ENCODE measurements around the gene CELSR3. TPM values are rescaled to one million over a fixed set of nuclear protein-coding genes. Genes with fewer than 3 reads are reported as not detected.

CELSR3 gene
- total RNA-seq, 1 donor from 2014 or later: 1.1 TPM

- no peak for TF ChIP-seq CTCF (IDR thresholded peaks at IDR 0.05; ENCODE audit: insufficient read depth, low read length, severe bottlenecking)
- no peak overlapping the region for H3K4me3 ChIP-seq (ENCODE audit: low read depth, low read length)
- no peak for DNase-seq (ENCODE audit: low read depth)
- no peak for FAIRE-seq
- H3K36me3 ChIP-seq (ENCODE audit: control insufficient read depth, insufficient read depth, low read length): peaks cover 35% of the 10 kb centered on the region
- no peaks in the 10 kb centered on the region for H3K27me3 ChIP-seq (ENCODE audit: control insufficient read depth, insufficient read depth, low read length)
Measured at GRCh38 chr3:48696156-48696555, 33.5 kb upstream of the CELSR3 start.

- H3K4me3 ChIP-seq (ENCODE audit: low read depth, low read length): no peak overlapping the region
- TF ChIP-seq CTCF (IDR thresholded peaks at IDR 0.05; ENCODE audit: insufficient read depth, low read length, severe bottlenecking): no peak
- DNase-seq (ENCODE audit: low read depth) (peak; percentile 48), FAIRE-seq (no peak)
- no peaks in the 10 kb centered on the region for H3K27me3 ChIP-seq (ENCODE audit: control insufficient read depth, insufficient read depth, low read length)
- peaks cover 39% of the 10 kb centered on the region for H3K36me3 ChIP-seq (ENCODE audit: control insufficient read depth, insufficient read depth, low read length)
Measured at GRCh38 chr3:48695393-48695753, 32.7 kb upstream of the CELSR3 start.

DNA sequence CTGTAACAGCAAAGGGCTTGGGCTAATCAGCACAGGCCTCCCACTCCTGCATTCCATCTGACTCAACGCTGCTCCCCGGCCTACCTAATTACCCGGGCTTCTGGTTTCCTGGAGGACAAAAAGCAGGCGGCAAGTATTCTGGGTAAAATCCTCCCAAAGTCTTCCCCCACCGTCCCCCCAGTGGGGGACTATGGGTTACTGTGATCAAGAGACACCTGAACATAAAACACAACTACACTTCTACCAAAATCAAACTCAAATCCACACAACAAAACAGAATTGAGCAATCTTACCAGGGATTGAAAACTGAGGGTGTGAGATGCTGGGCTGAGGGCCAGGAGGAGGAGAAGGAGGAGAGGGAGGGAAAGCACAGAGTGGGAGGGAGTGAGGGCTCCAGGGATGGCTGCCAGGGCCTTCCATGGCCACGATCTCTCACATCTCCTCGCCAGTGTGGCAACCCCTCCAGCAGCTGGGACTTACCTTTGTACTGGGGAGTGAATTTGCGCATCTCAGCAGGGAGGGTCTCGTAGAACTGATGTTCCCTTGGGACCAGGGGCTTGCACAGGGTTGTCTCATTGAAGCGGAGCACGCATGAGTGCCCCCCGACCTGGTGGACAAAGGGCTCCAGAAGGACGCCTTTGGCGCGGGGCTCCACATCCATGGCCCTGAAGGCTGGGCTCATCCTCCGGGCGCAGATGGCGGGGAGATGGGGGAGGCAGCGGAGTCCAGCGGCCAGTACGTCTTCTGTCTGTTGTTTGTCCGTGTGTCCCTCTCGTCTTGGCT lies 32.1 kb upstream of the CELSR3 start:
- no peak for TF ChIP-seq CTCF (IDR thresholded peaks at IDR 0.05; ENCODE audit: insufficient read depth, low read length, severe bottlenecking)
- Histone ChIP-seq H3K36me3 (ENCODE audit: control insufficient read depth, insufficient read depth, low read length) (peaks cover 37% of the 10 kb centered on the region), H3K27me3 (ENCODE audit: control insufficient read depth, insufficient read depth, low read length) (no peaks in the 10 kb centered on the region), H3K4me3 (ENCODE audit: low read depth, low read length) (no peak overlapping the region)
- DNase-seq (ENCODE audit: low read depth) (peak; percentile 79), FAIRE-seq (peak; percentile 90)

DNA sequence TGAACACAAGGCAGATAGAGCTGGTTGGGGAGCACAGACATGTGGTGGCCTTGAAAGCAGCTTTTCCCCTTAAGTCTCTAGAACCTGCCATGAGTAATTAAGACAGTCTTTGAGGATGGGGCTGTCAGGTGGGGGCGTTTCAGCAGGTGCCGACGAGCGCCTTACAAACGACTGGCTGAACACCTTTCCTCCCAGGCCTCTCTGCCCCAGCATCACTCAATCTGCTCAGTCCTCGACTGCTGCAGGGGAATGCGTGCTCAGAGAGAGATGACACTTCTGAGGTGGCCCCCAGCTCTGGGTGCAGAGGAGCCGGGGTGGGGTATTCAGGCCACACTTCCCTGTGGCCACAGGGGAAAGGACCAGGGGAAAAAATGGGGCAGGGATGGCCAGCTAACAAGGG lies 31.1 kb upstream of the CELSR3 start:
- Histone ChIP-seq H3K36me3 (ENCODE audit: control insufficient read depth, insufficient read depth, low read length) (peaks cover 42% of the 10 kb centered on the region), H3K4me3 (ENCODE audit: low read depth, low read length) (no peak overlapping the region), H3K27me3 (ENCODE audit: control insufficient read depth, insufficient read depth, low read length) (no peaks in the 10 kb centered on the region)
- FAIRE-seq (no peak), DNase-seq (ENCODE audit: low read depth) (no peak)
- TF ChIP-seq CTCF (IDR thresholded peaks at IDR 0.05; ENCODE audit: insufficient read depth, low read length, severe bottlenecking): no peak

- FAIRE-seq (peak; percentile 80), DNase-seq (ENCODE audit: low read depth) (peak; percentile 27)
- no peak for TF ChIP-seq CTCF (IDR thresholded peaks at IDR 0.05; ENCODE audit: insufficient read depth, low read length, severe bottlenecking)
- Histone ChIP-seq H3K4me3 (ENCODE audit: low read depth, low read length) (no peak overlapping the region), H3K36me3 (ENCODE audit: control insufficient read depth, insufficient read depth, low read length) (peaks cover 47% of the 10 kb centered on the region), H3K27me3 (ENCODE audit: control insufficient read depth, insufficient read depth, low read length) (no peaks in the 10 kb centered on the region)
Measured at GRCh38 chr3:48692551-48692950, 29.9 kb upstream of the CELSR3 start.

Measured in bronchial epithelial cell (primary cell).